T-cell (primary cell): Measurements from ENCODE around the gene RAD54L2. TPM values are rescaled to one million over a fixed set of nuclear protein-coding genes. Genes with fewer than 3 reads are reported as not detected.

Experiments used
- total RNA-seq, 35 experiments: library from RNA in 6 of 35; stranded (reverse) in 6 of 35; fragments of 120-200 nt in 1 of 35; gene quantifications; one replicate each; pipeline versions ENCODE4 v1.2.1 to v1.2.4 and lab custom pipeline; 2013 to 2026

Gene RAD54L2
- total RNA-seq, 5 donors from 2014 or later (not counting 1 experiment from before 2014, with no cell fraction given), result 35.9 to 42.8 (median 39.7) TPM

Other genes with a start within 250 kb of the RAD54L2 start
- 10 to 100 TPM; 36.4 to 71.9 (median 56.7) TPM for gene MANF, start 153.4 kb upstream of the RAD54L2 start, total RNA-seq
- 10 to 100 TPM; 29.2 to 41.3 (median 38.4) TPM for gene RBM15B, start 147.4 kb upstream of the RAD54L2 start, total RNA-seq
- gene DCAF1, start 38.7 kb upstream of the RAD54L2 start, total RNA-seq, result 10 to 100 TPM; 25.4 to 36.7 (median 34.6) TPM
- 10 to 100 TPM; 35.9 to 51.0 (median 47.0) TPM for gene TEX264, start 132.5 kb downstream of the RAD54L2 start, total RNA-seq
- 1 to 10 TPM; 1.5 to 6.9 (median 2.2) TPM for gene GRM2, start 168.3 kb downstream of the RAD54L2 start, total RNA-seq
- not detected for gene IQCF6, start 240.5 kb downstream of the RAD54L2 start, total RNA-seq